ENCODE measurements around the gene BANP.
"Not testable (repeated sequence)": the region's sequence is repeated elsewhere in the genome, so short reads cannot be mapped to it uniquely, and the experiment has no call there.

The BANP gene

GRCh38 chr16:88070989-88071625 is 119.9 kb downstream of the BANP start:
- TF ChIP-seq CTCF (IDR thresholded peaks at IDR 0.05; ENCODE audit: extremely low read depth, missing control alignments) = no peak
- no peak for DNase-seq (ENCODE audit: low spot score)

GRCh38 chr16:88071908-88072307 is 120.7 kb downstream of the BANP start:
- TF ChIP-seq CTCF (IDR thresholded peaks at IDR 0.05; ENCODE audit: extremely low read depth, missing control alignments) = no peak
- no peak for DNase-seq (ENCODE audit: low spot score)

- no peak for TF ChIP-seq CTCF (IDR thresholded peaks at IDR 0.05; ENCODE audit: extremely low read depth, missing control alignments)
- DNase-seq (ENCODE audit: low spot score) = no peak
Measured at GRCh38 chr16:88072571-88073001, 121.4 kb downstream of the BANP start.

- no peak for DNase-seq (ENCODE audit: low spot score)
- TF ChIP-seq CTCF (IDR thresholded peaks at IDR 0.05; ENCODE audit: extremely low read depth, missing control alignments) = no peak
Measured at GRCh38 chr16:88073201-88073721, 122.0 kb downstream of the BANP start.

GRCh38 chr16:88074041-88074440 is 122.8 kb downstream of the BANP start:
- TF ChIP-seq CTCF (IDR thresholded peaks at IDR 0.05; ENCODE audit: extremely low read depth, missing control alignments) = no peak
- no peak for DNase-seq (ENCODE audit: low spot score)

- no peak for TF ChIP-seq CTCF (IDR thresholded peaks at IDR 0.05; ENCODE audit: extremely low read depth, missing control alignments)
- DNase-seq (ENCODE audit: low spot score) = no peak
Measured at GRCh38 chr16:88076211-88076931, 125.1 kb downstream of the BANP start.

GRCh38 chr16:88076932-88077320 is 125.7 kb downstream of the BANP start:
- DNase-seq (ENCODE audit: low spot score) = not testable (repeated sequence)

All from GM20000 (cell line).